ENCODE measurements around the gene YES1.
"Not testable (repeated sequence)": the region's sequence is repeated elsewhere in the genome, so short reads cannot be mapped to it uniquely, and the experiment has no call there.

- TF ChIP-seq, protein P1, sequence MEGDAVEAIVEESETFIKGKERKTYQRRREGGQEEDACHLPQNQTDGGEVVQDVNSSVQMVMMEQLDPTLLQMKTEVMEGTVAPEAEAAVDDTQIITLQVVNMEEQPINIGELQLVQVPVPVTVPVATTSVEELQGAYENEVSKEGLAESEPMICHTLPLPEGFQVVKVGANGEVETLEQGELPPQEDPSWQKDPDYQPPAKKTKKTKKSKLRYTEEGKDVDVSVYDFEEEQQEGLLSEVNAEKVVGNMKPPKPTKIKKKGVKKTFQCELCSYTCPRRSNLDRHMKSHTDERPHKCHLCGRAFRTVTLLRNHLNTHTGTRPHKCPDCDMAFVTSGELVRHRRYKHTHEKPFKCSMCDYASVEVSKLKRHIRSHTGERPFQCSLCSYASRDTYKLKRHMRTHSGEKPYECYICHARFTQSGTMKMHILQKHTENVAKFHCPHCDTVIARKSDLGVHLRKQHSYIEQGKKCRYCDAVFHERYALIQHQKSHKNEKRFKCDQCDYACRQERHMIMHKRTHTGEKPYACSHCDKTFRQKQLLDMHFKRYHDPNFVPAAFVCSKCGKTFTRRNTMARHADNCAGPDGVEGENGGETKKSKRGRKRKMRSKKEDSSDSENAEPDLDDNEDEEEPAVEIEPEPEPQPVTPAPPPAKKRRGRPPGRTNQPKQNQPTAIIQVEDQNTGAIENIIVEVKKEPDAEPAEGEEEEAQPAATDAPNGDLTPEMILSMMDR (IDR thresholded peaks at IDR 0.05; ENCODE audit: low read length) = not testable (repeated sequence)
- not testable (repeated sequence) for TF ChIP-seq EZH2 (optimal IDR thresholded peaks at IDR 0.05; ENCODE audit: low read depth, low read length)
Measured at GRCh38 chr18:809228-809627, 2.8 kb downstream of the YES1 start.

All from MM.1S (cell line).